K562 (cell line): Measurements from ENCODE around the gene DCXR. TPM values are rescaled to one million over a fixed set of nuclear protein-coding genes. Genes with fewer than 3 reads are reported as not detected.
A peak's percentile ranks its signal among the peaks of the same experiment; 100 is the strongest.

Experiments
- ATAC-seq: fragments of 200-7000 bp; cut with Tn5 transposase; 3 replicates; pipeline ENCODE4 v1.9.1; 2020; ENCODE audit warnings: moderate library complexity
- BruUV-seq: library from RNA; stranded (reverse); fragments of 400-500 nt; replicated peaks from 2 replicates; lab custom pipeline; 2021; lab: Mats Ljungman, UMichigan
- CTCF ChIA-PET: fragments of 300-600 bp; formaldehyde crosslinking; extraction: SDS; loops from one replicate; lab custom pipeline; 2021; ENCODE audit warnings: low intra/inter-chr PET ratio; lab: Yijun Ruan, JAX
- POLR2A ChIA-PET: fragments of 300-600, 350-650 bp; sonication (Branson Sonifier 250); formaldehyde crosslinking; extraction: SDS; loops from one replicate; lab custom pipeline; 2021; ENCODE audit warnings: antibody characterized with exemption, inconsistent platforms; lab: Yijun Ruan, JAX
- DNase-seq, 4 experiments: peaks; one replicate each; pipeline versions ENCODE4 v3.0.0 to v3.0.0-alpha.2; 2011 to 2018; ENCODE audit warnings: low spot score in 3 of 4, mixed read lengths in 3 of 4; ENCODE audit errors: extremely low read depth in 1 of 4
- FAIRE-seq: peaks from 2 replicates; lab custom pipeline; 2011; peaks lifted over from hg19 to GRCh38; lab: Jason Lieb, UNC
- H2AFZ ChIP-seq: 2 replicates; pipeline ENCODE4 v1.6.0; 2011; ENCODE audit warnings: low read depth, low read length, control low read depth, inconsistent platforms
- H3K27ac ChIP-seq: fragments of 200-600 bp; 3 replicates; pipeline ENCODE4 v1.8.0; 2011; ENCODE audit warnings: low read depth, mild to moderate bottlenecking, control low read depth, inconsistent platforms, low read length, moderate library complexity, mixed read lengths; ENCODE audit errors: extremely low read depth
- H3K27me3 ChIP-seq, 2 experiments: fragments of 300-600 bp in 1 of 2; 2 replicates in 1 of 2; 3 replicates in 1 of 2; pipeline versions ENCODE4 v1.6.0 to v1.8.0; 2011; ENCODE audit warnings: inconsistent platforms in 2 of 2, low read length in 2 of 2, mild to moderate bottlenecking in 1 of 2, mixed read lengths in 1 of 2, moderate library complexity in 1 of 2; ENCODE audit not compliant: control insufficient read depth in 2 of 2, insufficient read depth in 2 of 2
- H3K36me3 ChIP-seq: fragments of 300-600 bp; 3 replicates; pipeline ENCODE4 v1.8.0; 2011; ENCODE audit warnings: mild to moderate bottlenecking, low read length, inconsistent platforms; ENCODE audit not compliant: control insufficient read depth, insufficient read depth
- H3K4me1 ChIP-seq, 2 experiments: fragments of 200-600 bp in 1 of 2; replicated peaks in 1 of 2; 2 replicates in 1 of 2; 3 replicates in 1 of 2; pipeline versions ENCODE4 v1.5.1 to v1.8.0; 2011; ENCODE audit warnings: inconsistent platforms in 2 of 2, low read length in 2 of 2, mild to moderate bottlenecking in 1 of 2, mixed read lengths in 1 of 2, moderate library complexity in 1 of 2; ENCODE audit not compliant: control insufficient read depth in 2 of 2, insufficient read depth in 2 of 2
- H3K4me2 ChIP-seq: 2 replicates; pipeline ENCODE4 v1.6.1; 2011; ENCODE audit warnings: low read length, control low read depth, inconsistent platforms, mixed read lengths; ENCODE audit not compliant: insufficient read depth
- H3K4me3 ChIP-seq: fragments of 200-600 bp; sonication (generic), shearing (Covaris generic); 2 replicates; pipeline ENCODE4 v1.5.1; 2016; ENCODE audit warnings: control low read depth, inconsistent platforms
- H3K79me2 ChIP-seq: fragments of 200-600 bp; 3 replicates; pipeline ENCODE4 v1.8.0; 2011; ENCODE audit warnings: low read length, inconsistent platforms; ENCODE audit not compliant: control insufficient read depth, insufficient read depth
- H3K9ac ChIP-seq, 2 experiments: 2 replicates each; pipeline versions ENCODE4 v1.6.0 to v1.6.1; 2011; ENCODE audit warnings: low read depth in 2 of 2, low read length in 2 of 2, control low read depth in 1 of 2, inconsistent platforms in 1 of 2, mild to moderate bottlenecking in 1 of 2, mixed read lengths in 1 of 2; ENCODE audit not compliant: insufficient read depth in 1 of 2
- H3K9me1 ChIP-seq: one replicate; pipeline ENCODE4 v1.6.0; 2011; ENCODE audit warnings: inconsistent platforms, mild to moderate bottlenecking, low read length, moderate library complexity; ENCODE audit not compliant: control insufficient read depth, insufficient read depth
- H3K9me3 ChIP-seq: replicated peaks from 2 replicates; pipeline ENCODE4 v1.5.1; 2011; ENCODE audit warnings: low read depth, low read length, inconsistent platforms; ENCODE audit not compliant: control insufficient read depth, insufficient read depth
- H4K20me1 ChIP-seq: replicated peaks from 2 replicates; pipeline ENCODE4 v1.6.1; 2011; ENCODE audit warnings: low read length, inconsistent platforms, mixed read lengths; ENCODE audit not compliant: control insufficient read depth, insufficient read depth
- KDM5B ChIP-seq: fragments of 200-600 bp; sonication (generic); IDR thresholded peaks from 2 replicates; pipeline ENCODE4 v1.6.1; 2012; ENCODE audit warnings: low read depth, mild to moderate bottlenecking, moderate library complexity, low read length, control low read depth, inconsistent platforms; ENCODE audit not compliant: insufficient replicate concordance
- SMARCA5 ChIP-seq: fragments of 450-650 bp; IDR thresholded peaks from 2 replicates; pipeline ENCODE4 v1.6.1; 2016
- ZC3H4 ChIP-seq: sonication (generic); formaldehyde crosslinking; IDR thresholded peaks from 2 replicates; pipeline ENCODE4 v1.9.0; 2021; ENCODE audit warnings: missing genetic modification reagents, borderline replicate concordance
- ZKSCAN3 ChIP-seq: fragments of 250-450 bp; sonication (Bioruptor Pico); IDR thresholded peaks from 2 replicates; pipeline ENCODE4 v1.4.0; 2020
- ZNF778 ChIP-seq: fragments of 450-650 bp; formaldehyde crosslinking; IDR thresholded peaks from 2 replicates; pipeline ENCODE4 v1.4.0; 2020; ENCODE audit warnings: mild to moderate bottlenecking, moderate library complexity
- WGBS: fragments of 100-300 bp; shearing (Covaris generic); methylation state at CpG from one replicate; pipeline ENCODE4 v1.1.6; 2016; ENCODE audit warnings: low coverage, mixed read lengths; ENCODE audit not compliant: insufficient coverage; ENCODE audit errors: missing lambda C conversion rate; 5-methylcytosine and 5-hydroxymethylcytosine counted together
- in situ Hi-C: fragments of 300-500 bp; cut with MboI; formaldehyde crosslinking; loops from 4 replicates; pipeline ENCODE4 v1.15.0; 2018; ENCODE audit warnings: inconsistent platforms, mixed read lengths
- intact Hi-C: fragments of 100-400 bp; cut with micrococcal nuclease; formaldehyde crosslinking; loops from 2 replicates; pipeline ENCODE4 v1.14.2; 2022
- polyA plus RNA-seq, 8 experiments: library from polyadenylated mRNA; depleted of rRNA in 4 of 8; stranded (reverse) in 5 of 8; unstranded in 3 of 8; fragments of >200 nt; fragmentation: Nextera tagmentation in 2 of 8; fragmentation: Illumina TruSeq in 1 of 8; extraction: Ambion mirVana in 2 of 8; extraction: Trizol in 1 of 8; gene quantifications; 2 replicates each; pipeline versions ENCODE4 v1.2.1 to v1.2.3, GENCODE V29; 2011 to 2014; ENCODE audit warnings: inconsistent platforms in 1 of 8, missing spikeins in 1 of 8
- total RNA-seq, 7 experiments: library from RNA; depleted of rRNA in 6 of 7; stranded (reverse); fragments of >200 nt in 6 of 7; fragmentation: Illumina TruSeq in 2 of 7; extraction: Trizol in 2 of 7; gene quantifications; 2 replicates each; pipeline versions ENCODE4 v1.2.1 to v1.2.3, GENCODE V29; 2011 to 2021; ENCODE audit warnings: low replicate concordance in 1 of 7
- TF ChIP-seq, protein P1 (sequence below): fragments of 250-450 bp; sonication (Bioruptor Pico); IDR thresholded peaks from 2 replicates; pipeline ENCODE4 v1.5.0; 2021; ENCODE audit warnings: mild to moderate bottlenecking, borderline replicate concordance
- TF ChIP-seq, protein P2 (sequence below), 2 experiments: fragments of 200-800 bp in 1 of 2; sonication (Bioruptor generic) in 1 of 2; sonication (generic) in 1 of 2; formaldehyde crosslinking in 1 of 2; IDR thresholded peaks in 1 of 2; conservative IDR thresholded peaks in 1 of 2; 2 replicates each; pipeline versions ENCODE4 v1.5.0 to v1.6.1; 2016 to 2020; ENCODE audit warnings: missing compliant biosample characterization in 1 of 2, missing genetic modification characterization in 1 of 2, missing genetic modification reagents in 1 of 2

Gene DCXR
- total and polyA plus RNA-seq, 9 of the 15 experiments (the other 6 are each of a cell fraction or from before 2014, with no cell fraction given) = 21.3 to 274 (median 156) TPM

DNA sequence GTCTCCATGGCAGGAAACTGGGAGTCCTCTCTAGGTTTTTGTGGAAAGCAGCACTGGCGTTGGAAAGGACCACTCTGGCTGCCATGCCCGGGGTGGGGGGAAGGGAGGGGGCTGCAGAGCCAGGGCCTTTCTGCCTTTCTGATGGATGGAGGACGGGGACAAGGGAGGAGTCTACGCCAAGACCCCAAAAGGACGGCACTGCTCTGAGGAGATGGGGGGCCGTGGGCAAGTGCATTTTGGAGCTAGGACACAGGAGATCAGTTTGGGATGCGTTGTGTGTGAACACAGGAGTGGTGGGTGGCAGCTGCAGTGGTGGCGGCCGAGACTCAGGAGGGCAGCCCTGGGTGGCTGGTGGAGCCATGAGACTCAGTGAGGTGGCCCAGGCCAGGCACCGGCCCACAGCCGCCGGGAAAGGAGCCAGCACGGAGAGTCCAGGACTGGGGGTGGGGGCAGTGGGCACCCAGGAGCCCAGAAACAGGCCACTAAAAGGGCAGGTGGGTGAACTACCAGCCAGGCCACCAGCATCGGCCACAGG lies 16.9 kb downstream of the DCXR start:
- in situ Hi-C loops = no loop called here
- Histone ChIP-seq H3K4me1 (peaks cover 14 to 93% of the 10 kb centered on the region in 2 experiments), H3K79me2 (peaks cover 36% of the 10 kb centered on the region), H3K27ac (no peak overlapping the region), H3K4me2 (peak overlapping the region; percentile 84), H3K9me3 (no peaks in the 10 kb centered on the region), H3K9me1 (no peaks in the 10 kb centered on the region), H4K20me1 (peaks cover 17% of the 10 kb centered on the region), H3K36me3 (peaks cover 30% of the 10 kb centered on the region; the same call in 1 of the 3 replicates), H3K27me3 (no peaks in the 10 kb centered on the region), H3K9ac (peak overlapping the region; percentile 75 to 95; a peak in 3 of 4 replicates), H2AFZ (no peak overlapping the region)
- ATAC-seq (no peak), FAIRE-seq (no peak), DNase-seq (no peak)
- BruUV-seq = no TSS peak
- POLR2A ChIA-PET = interaction anchor here (0.6 to 5.0 kb wide), 4 partner anchors 14 to 72 kb away, joined by 3 to 51 read pairs (median 3); partner anchors contain the start of gene DCXR
- WGBS = 85% methylated on average over 11 of the region's 14 CpGs
- CTCF ChIA-PET = interaction anchor here (1.2 to 6.6 kb wide), 3 partner anchors 61 to 308 kb away, joined by 3 to 103 read pairs (median 3); partner anchors contain the start of genes NOTUM and SLC25A10
- intact Hi-C loops = loop anchor here (1.0 to 5.0 kb wide), 2 partner anchors 43 to 61 kb away; partner anchors contain the start of gene ASPSCR1
- TF ChIP-seq, protein P1, sequence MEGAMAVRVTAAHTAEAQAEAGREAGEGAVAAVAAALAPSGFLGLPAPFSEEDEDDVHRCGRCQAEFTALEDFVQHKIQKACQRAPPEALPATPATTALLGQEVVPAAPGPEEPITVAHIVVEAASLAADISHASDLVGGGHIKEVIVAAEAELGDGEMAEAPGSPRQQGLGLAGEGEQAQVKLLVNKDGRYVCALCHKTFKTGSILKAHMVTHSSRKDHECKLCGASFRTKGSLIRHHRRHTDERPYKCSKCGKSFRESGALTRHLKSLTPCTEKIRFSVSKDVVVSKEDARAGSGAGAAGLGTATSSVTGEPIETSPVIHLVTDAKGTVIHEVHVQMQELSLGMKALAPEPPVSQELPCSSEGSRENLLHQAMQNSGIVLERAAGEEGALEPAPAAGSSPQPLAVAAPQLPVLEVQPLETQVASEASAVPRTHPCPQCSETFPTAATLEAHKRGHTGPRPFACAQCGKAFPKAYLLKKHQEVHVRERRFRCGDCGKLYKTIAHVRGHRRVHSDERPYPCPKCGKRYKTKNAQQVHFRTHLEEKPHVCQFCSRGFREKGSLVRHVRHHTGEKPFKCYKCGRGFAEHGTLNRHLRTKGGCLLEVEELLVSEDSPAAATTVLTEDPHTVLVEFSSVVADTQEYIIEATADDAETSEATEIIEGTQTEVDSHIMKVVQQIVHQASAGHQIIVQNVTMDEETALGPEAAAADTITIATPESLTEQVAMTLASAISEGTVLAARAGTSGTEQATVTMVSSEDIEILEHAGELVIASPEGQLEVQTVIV (CRISPR knock-in tag) = no peak
- TF ChIP-seq SMARCA5 (no peak), ZC3H4 (CRISPR knock-in tag) (0 out of 2 replicates have a peak, but pooled peaks have one; percentile 55), ZNF778 (no peak), KDM5B (peak; percentile 8), ZKSCAN3 (CRISPR knock-in tag) (no peak)
- TF ChIP-seq, protein P2, sequence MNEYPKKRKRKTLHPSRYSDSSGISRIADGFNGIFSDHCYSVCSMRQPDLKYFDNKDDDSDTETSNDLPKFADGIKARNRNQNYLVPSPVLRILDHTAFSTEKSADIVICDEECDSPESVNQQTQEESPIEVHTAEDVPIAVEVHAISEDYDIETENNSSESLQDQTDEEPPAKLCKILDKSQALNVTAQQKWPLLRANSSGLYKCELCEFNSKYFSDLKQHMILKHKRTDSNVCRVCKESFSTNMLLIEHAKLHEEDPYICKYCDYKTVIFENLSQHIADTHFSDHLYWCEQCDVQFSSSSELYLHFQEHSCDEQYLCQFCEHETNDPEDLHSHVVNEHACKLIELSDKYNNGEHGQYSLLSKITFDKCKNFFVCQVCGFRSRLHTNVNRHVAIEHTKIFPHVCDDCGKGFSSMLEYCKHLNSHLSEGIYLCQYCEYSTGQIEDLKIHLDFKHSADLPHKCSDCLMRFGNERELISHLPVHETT (CRISPR knock-in tag; conservative IDR thresholded peaks at IDR 0.05 in 1 of 2, IDR thresholded peaks at IDR 0.05 in 1 of 2) = no peak
- TF ChIP-seq, all 486 proteins: peak for 2
- peak overlapping the region; percentile 91; the same call in 1 of the 2 replicates for H3K4me3 ChIP-seq
